ENCODE data around the gene NDUFAF7.
"Not testable (repeated sequence)": the region's sequence is repeated elsewhere in the genome, so short reads cannot be mapped to it uniquely, and the experiment has no call there.

- TF ChIP-seq, protein P1, sequence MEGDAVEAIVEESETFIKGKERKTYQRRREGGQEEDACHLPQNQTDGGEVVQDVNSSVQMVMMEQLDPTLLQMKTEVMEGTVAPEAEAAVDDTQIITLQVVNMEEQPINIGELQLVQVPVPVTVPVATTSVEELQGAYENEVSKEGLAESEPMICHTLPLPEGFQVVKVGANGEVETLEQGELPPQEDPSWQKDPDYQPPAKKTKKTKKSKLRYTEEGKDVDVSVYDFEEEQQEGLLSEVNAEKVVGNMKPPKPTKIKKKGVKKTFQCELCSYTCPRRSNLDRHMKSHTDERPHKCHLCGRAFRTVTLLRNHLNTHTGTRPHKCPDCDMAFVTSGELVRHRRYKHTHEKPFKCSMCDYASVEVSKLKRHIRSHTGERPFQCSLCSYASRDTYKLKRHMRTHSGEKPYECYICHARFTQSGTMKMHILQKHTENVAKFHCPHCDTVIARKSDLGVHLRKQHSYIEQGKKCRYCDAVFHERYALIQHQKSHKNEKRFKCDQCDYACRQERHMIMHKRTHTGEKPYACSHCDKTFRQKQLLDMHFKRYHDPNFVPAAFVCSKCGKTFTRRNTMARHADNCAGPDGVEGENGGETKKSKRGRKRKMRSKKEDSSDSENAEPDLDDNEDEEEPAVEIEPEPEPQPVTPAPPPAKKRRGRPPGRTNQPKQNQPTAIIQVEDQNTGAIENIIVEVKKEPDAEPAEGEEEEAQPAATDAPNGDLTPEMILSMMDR (IDR thresholded peaks at IDR 0.05) = not testable (repeated sequence)
- TF ChIP-seq POLR2A (IDR thresholded peaks at IDR 0.05) = not testable (repeated sequence)
Observed at GRCh38 chr2:37206760-37207159, 24.7 kb upstream of the NDUFAF7 start.
